IPS-20b (cell line): ENCODE data around the gene SLC7A14.

Source experiments
- H3K27ac ChIP-seq: one replicate; pipeline ENCODE4 v1.5.1; 2013; ENCODE audit warnings: low read length
- H3K27me3 ChIP-seq: 2 replicates; pipeline ENCODE4 v1.6.1; 2013; ENCODE audit warnings: mild to moderate bottlenecking, low read length, inconsistent platforms; ENCODE audit not compliant: insufficient read depth
- H3K36me3 ChIP-seq: 2 replicates; pipeline ENCODE4 v1.6.1; 2013; ENCODE audit warnings: low read depth, mild to moderate bottlenecking, inconsistent platforms, low read length, moderate library complexity; ENCODE audit not compliant: insufficient read depth
- H3K4me1 ChIP-seq: 2 replicates; pipeline ENCODE4 v1.6.1; 2013; ENCODE audit warnings: mild to moderate bottlenecking, control low read depth, inconsistent platforms, low read length, moderate library complexity; ENCODE audit not compliant: insufficient read depth
- H3K4me3 ChIP-seq: 2 replicates; pipeline ENCODE4 v1.5.1; 2013; ENCODE audit warnings: mild to moderate bottlenecking, low read length, inconsistent platforms
- H3K9ac ChIP-seq: 2 replicates; pipeline ENCODE4 v1.6.1; 2013; ENCODE audit warnings: low read depth, mild to moderate bottlenecking, inconsistent platforms, low read length, moderate library complexity
- H3K9me3 ChIP-seq: 2 replicates; pipeline ENCODE4 v1.6.1; 2013; ENCODE audit warnings: mild to moderate bottlenecking, low read depth, low read length, inconsistent platforms; ENCODE audit not compliant: insufficient read depth

SLC7A14 gene

GRCh38 chr3:170477395-170477794 is 108.5 kb downstream of the SLC7A14 start:
- Histone ChIP-seq H3K9ac (no peak overlapping the region), H3K27ac (no peak overlapping the region), H3K4me1 (peaks cover 4% of the 10 kb centered on the region; the same call in 1 of the 2 replicates), H3K9me3 (no peaks in the 10 kb centered on the region), H3K36me3 (no peaks in the 10 kb centered on the region), H3K27me3 (no peaks in the 10 kb centered on the region), H3K4me3 (no peak overlapping the region)

- Histone ChIP-seq H3K4me3 (no peak overlapping the region), H3K27me3 (no peaks in the 10 kb centered on the region), H3K9me3 (no peaks in the 10 kb centered on the region), H3K9ac (no peak overlapping the region), H3K4me1 (peaks cover 4% of the 10 kb centered on the region; the same call in 1 of the 2 replicates), H3K27ac (no peak overlapping the region), H3K36me3 (no peaks in the 10 kb centered on the region)
These were observed 109.6 kb downstream of the SLC7A14 start for GRCh38 chr3:170476291-170476690.

DNA sequence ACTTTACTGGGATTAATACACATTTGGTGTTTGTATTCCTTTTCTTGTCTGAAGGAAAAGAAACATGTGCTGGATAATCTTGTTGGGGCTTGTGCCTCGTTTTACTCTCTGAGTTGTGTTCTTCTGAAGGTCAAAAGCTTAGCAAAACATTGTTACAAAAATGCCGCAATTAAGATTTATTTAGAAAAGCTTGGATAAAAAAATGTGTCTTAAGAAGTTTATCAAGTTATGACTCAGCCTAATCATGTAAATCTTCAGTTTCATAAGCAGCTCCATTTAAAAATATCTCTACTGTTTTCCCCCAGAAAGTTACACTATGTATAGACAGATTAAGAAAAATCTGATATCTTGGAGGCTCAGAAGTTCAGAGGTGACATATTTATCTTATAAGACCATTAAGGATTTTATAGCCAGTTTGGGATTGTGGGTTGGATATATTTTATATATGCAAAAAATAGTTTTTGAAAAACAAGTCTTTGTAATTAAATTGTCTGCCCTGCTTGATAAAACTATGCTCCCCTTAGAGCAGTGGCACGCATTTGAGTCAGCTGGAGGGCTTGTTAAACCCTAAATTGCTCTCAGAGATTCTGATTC is 110.7 kb downstream of the SLC7A14 start:
- Histone ChIP-seq H3K9ac (no peak overlapping the region), H3K9me3 (no peaks in the 10 kb centered on the region), H3K36me3 (no peaks in the 10 kb centered on the region), H3K27ac (no peak overlapping the region), H3K4me3 (no peak overlapping the region), H3K27me3 (no peaks in the 10 kb centered on the region), H3K4me1 (peaks cover 4% of the 10 kb centered on the region; the same call in 1 of the 2 replicates)

GRCh38 chr3:170473358-170473757 is 112.5 kb downstream of the SLC7A14 start:
- Histone ChIP-seq H3K9ac (no peak overlapping the region), H3K27me3 (no peaks in the 10 kb centered on the region), H3K27ac (no peak overlapping the region), H3K36me3 (no peaks in the 10 kb centered on the region), H3K9me3 (no peaks in the 10 kb centered on the region), H3K4me3 (no peak overlapping the region), H3K4me1 (peaks cover 4% of the 10 kb centered on the region; the same call in 1 of the 2 replicates)

GRCh38 chr3:170471149-170471548 is 114.7 kb downstream of the SLC7A14 start:
- Histone ChIP-seq H3K27ac (no peak overlapping the region), H3K4me3 (no peak overlapping the region)

DNA sequence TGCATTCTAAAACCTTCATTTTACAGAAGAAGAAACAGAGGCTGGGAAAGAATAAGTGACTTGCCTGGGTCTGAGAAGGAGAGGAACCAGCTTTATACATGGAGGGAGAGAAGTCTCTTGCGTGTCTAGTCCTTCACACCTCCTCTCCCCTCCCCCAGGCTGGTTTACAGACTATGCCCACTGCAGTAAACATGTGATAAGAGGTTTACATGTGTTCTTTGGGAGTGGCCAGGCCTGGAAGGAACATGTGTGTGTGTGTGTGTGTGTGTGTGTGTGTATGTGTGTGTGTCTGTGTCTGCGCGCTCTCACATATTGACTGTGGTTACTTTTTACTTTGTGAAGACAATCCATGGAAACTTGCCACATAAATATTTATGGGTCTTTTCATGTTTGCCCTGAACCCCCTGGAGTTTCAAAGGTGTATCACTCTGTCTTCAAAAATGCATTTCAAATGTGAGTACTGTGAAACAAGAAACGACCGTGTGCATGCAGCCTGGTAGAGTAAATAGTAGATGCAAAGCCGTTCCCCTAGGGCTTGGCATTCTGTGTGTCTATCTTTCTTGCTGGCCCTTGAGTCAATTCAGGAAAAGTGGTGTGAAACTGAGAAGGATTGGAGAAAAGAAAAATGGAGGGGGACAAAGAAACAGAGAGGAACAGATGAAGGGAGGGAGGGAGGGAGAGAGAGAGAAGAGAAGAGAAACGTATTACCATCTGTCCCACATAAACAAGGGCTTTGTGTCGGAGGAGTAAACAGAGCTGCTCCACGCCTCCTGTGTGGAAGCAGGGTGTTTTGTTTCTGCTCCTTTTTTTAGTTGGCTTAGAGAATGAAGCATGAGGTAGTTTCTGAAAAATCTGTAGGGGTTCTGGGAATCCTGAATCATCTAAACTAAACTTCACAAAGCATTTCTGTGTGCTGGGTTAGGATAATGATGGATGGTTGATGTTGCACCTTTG is 115.5 kb downstream of the SLC7A14 start:
- Histone ChIP-seq H3K4me1 (peaks cover 4% of the 10 kb centered on the region; the same call in 1 of the 2 replicates), H3K9me3 (no peaks in the 10 kb centered on the region), H3K9ac (no peak overlapping the region), H3K27ac (no peak overlapping the region), H3K27me3 (no peaks in the 10 kb centered on the region), H3K36me3 (no peaks in the 10 kb centered on the region), H3K4me3 (no peak overlapping the region)

More at GRCh38 chr3:170471149-170471548, 114.7 kb downstream of the SLC7A14 start:
- no peaks in the 10 kb centered on the region for H3K36me3 ChIP-seq
- H3K9me3 ChIP-seq = no peaks in the 10 kb centered on the region
- H3K4me1 ChIP-seq = peaks cover 5% of the 10 kb centered on the region; the same call in 1 of the 2 replicates
- no peak overlapping the region for H3K9ac ChIP-seq
- H3K27me3 ChIP-seq = no peaks in the 10 kb centered on the region

DNA sequence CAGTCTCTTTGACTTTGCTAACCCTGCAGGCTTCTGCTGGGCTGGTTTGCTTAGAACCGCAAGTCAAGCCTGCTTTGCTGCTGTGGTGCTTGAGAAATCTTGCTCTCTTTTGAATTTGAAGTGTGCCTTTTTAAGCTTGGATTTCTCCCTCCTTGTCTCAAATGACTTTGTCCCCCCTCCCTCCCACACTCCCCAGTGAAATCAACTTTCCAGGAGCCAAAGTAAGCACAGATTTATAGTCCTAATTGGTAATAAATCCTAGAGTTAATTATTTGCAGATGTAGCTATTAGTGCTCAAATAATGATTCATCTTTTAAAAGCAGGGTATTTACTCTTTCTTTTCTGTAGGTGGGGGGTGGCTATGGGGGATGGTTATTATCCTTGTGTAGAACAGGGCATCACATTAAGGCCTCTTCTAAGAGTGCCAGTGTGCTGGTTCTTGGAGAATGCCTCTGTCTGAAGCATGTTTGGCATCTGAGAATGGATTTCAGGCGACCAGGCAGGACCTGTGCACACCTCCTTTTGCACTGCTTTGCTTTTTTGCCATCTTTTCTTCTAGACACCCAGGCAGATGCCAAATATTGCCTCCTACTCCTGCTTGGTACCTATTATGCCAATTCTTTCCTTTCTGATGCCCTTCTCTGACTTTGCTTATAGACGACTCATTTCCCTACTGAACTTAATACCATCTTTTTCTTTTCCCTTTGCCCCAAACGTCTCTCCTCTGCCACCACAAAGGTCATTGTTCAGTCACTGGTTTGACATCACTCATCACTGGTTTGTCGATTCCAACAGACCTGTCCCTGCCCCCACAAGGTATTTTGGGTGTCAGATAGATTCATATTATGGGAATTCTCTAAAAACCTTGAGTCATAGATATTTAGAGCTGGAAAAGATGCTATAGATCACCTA is 116.5 kb downstream of the SLC7A14 start:
- Histone ChIP-seq H3K4me3 (no peak overlapping the region), H3K36me3 (no peaks in the 10 kb centered on the region), H3K27ac (no peak overlapping the region), H3K9ac (no peak overlapping the region), H3K4me1 (peaks cover 10% of the 10 kb centered on the region; the same call in 1 of the 2 replicates), H3K9me3 (no peaks in the 10 kb centered on the region), H3K27me3 (no peaks in the 10 kb centered on the region)

DNA sequence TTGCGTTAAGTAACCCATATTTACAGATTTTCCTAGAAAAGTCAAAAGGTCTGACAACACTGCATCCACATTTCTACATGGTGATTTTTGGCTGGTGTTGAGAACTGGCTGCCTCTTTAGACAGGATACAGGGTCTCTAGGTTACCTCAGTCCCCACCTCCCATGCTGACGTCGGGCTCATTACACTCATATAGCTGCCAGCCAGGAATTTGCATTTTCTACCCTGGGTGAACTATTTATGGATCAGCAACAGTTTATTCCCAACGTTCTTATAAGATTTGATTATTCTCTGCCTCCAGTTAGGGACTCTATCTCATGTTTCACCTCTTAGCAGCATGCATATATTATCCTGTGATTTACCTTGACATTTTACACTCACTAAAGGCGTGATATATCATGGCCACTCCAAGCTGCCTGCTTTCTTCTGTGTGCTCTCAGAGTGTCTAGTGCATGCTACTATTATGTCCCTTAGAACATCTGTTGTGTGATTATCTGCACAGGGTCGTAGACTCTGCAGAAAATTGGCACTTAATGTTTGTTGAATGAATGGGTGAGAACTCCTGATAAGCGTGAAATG is 118.2 kb downstream of the SLC7A14 start:
- Histone ChIP-seq H3K4me1 (peaks cover 10% of the 10 kb centered on the region; the same call in 1 of the 2 replicates), H3K9ac (no peak overlapping the region), H3K27me3 (no peaks in the 10 kb centered on the region), H3K36me3 (no peaks in the 10 kb centered on the region), H3K9me3 (no peaks in the 10 kb centered on the region), H3K4me3 (no peak overlapping the region), H3K27ac (no peak overlapping the region)

GRCh38 chr3:170467007-170467406 is 118.9 kb downstream of the SLC7A14 start:
- Histone ChIP-seq H3K9me3 (no peaks in the 10 kb centered on the region), H3K4me3 (no peak overlapping the region), H3K4me1 (peaks cover 10% of the 10 kb centered on the region; the same call in 1 of the 2 replicates), H3K27ac (no peak overlapping the region), H3K36me3 (no peaks in the 10 kb centered on the region), H3K27me3 (no peaks in the 10 kb centered on the region), H3K9ac (no peak overlapping the region)

DNA sequence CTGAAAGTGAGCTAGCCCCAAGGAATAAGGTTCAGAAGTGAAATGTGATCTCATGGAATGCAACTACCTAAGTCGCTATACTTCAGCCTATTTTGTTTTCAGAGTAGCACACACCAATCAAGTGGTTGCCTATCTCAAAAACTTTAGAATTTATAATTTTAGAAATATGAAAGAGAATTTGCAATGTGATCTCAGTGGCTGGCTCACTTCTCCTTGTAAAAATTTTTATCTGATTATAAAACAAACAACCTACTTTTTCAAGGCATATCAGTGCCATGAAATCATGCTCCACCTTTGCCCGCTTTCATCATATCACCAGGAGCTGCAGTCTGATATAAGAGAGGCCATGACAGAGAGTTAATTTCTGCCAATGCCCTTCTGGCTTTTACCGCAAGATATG is 119.9 kb downstream of the SLC7A14 start:
- Histone ChIP-seq H3K27ac (no peak overlapping the region), H3K9me3 (no peaks in the 10 kb centered on the region), H3K4me1 (peaks cover 10% of the 10 kb centered on the region; the same call in 1 of the 2 replicates), H3K9ac (no peak overlapping the region), H3K36me3 (no peaks in the 10 kb centered on the region), H3K4me3 (no peak overlapping the region), H3K27me3 (no peaks in the 10 kb centered on the region)

DNA sequence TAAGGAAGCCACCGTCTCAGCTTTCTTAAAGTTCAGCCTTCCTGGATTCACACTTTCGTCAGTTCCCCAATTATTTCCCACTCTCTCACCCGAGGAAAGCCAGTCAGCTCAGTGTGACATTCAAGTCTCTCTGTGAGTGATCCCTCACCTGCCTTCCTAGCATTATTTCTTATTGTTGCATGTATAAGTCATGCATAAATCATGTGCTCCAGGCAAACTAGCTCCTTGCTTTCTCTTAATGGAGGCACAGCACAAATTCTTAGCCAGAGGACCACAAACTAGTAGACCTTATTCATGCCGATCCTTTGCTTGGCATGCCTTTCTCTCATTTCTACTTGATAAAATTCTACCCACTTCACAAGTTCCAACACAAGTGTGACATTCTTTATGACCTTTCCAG is 122.9 kb downstream of the SLC7A14 start:
- Histone ChIP-seq H3K27me3 (no peaks in the 10 kb centered on the region), H3K9ac (no peak overlapping the region), H3K27ac (no peak overlapping the region)

More for the DNA sequence above, 122.9 kb downstream of the SLC7A14 start:
- H3K4me1 ChIP-seq = peaks cover 10% of the 10 kb centered on the region; the same call in 1 of the 2 replicates
- no peak overlapping the region for H3K4me3 ChIP-seq
- no peaks in the 10 kb centered on the region for H3K36me3 ChIP-seq
- H3K9me3 ChIP-seq = no peaks in the 10 kb centered on the region
